Endodermal cell (in vitro differentiated cells): Measurements from ENCODE around the gene NAXE. TPM values are rescaled to one million over a fixed set of nuclear protein-coding genes. Genes with fewer than 3 reads are reported as not detected.
"Not testable (repeated sequence)": the region's sequence is repeated elsewhere in the genome, so short reads cannot be mapped to it uniquely, and the experiment has no call there.

ENCODE experiments used
- DNase-seq: peaks from one replicate; pipeline ENCODE4 v3.0.0-alpha.2; 2017
- H3K27ac ChIP-seq: 2 replicates; pipeline ENCODE4 v1.5.1; 2013; ENCODE audit warnings: mild to moderate bottlenecking, low read depth, low read length, moderate library complexity
- H3K27me3 ChIP-seq: 2 replicates; pipeline ENCODE4 v1.6.1; 2013; ENCODE audit warnings: mild to moderate bottlenecking, low read length, moderate library complexity; ENCODE audit not compliant: insufficient read depth, control insufficient read depth, poor library complexity, severe bottlenecking
- H3K36me3 ChIP-seq: 2 replicates; pipeline ENCODE4 v1.7.0; 2013; ENCODE audit warnings: mild to moderate bottlenecking, low read length, moderate library complexity; ENCODE audit not compliant: control insufficient read depth, insufficient read depth
- H3K4me1 ChIP-seq: one replicate; pipeline ENCODE4 v1.7.0; 2013; ENCODE audit warnings: low read length; ENCODE audit not compliant: control insufficient read depth, insufficient read depth
- H3K4me3 ChIP-seq: 2 replicates; pipeline ENCODE4 v1.5.1; 2013; ENCODE audit warnings: mild to moderate bottlenecking, low read length, moderate library complexity
- H3K9ac ChIP-seq: 2 replicates; pipeline ENCODE4 v1.6.1; 2013; ENCODE audit warnings: mild to moderate bottlenecking, low read length, moderate library complexity; ENCODE audit not compliant: poor library complexity, severe bottlenecking; ENCODE audit errors: extremely low read depth
- H3K9me3 ChIP-seq: 2 replicates; pipeline ENCODE4 v1.6.1; 2013; ENCODE audit warnings: mild to moderate bottlenecking, low read length, moderate library complexity; ENCODE audit not compliant: control insufficient read depth
- H3K27ac Mint-ChIP-seq: 2 replicates; pipeline ENCODE4 v1.8.0; 2020; ENCODE audit warnings: mixed read lengths
- H3K27me3 Mint-ChIP-seq: 2 replicates; pipeline ENCODE4 v1.8.0; 2021; ENCODE audit warnings: mild to moderate bottlenecking, mixed read lengths; ENCODE audit not compliant: insufficient read depth
- H3K36me3 Mint-ChIP-seq: 2 replicates; pipeline ENCODE4 v1.8.0; 2020; ENCODE audit warnings: low read depth, mixed read lengths
- H3K4me1 Mint-ChIP-seq: 2 replicates; pipeline ENCODE4 v1.8.0; 2020; ENCODE audit warnings: mixed read lengths
- H3K4me3 Mint-ChIP-seq: 2 replicates; pipeline ENCODE4 v1.8.0; 2020; ENCODE audit warnings: mild to moderate bottlenecking, moderate library complexity, mixed read lengths
- H3K9me3 Mint-ChIP-seq: 2 replicates; pipeline ENCODE4 v1.8.0; 2020; ENCODE audit warnings: mild to moderate bottlenecking, mixed read lengths
- WGBS, 2 experiments: methylation state at CpG; one replicate each; pipeline versions ENCODE4 v1.1.5 to v1.1.7; 2013; ENCODE audit warnings: missing lambda C conversion rate in 2 of 2, mixed read lengths in 1 of 2; ENCODE audit not compliant: insufficient coverage in 1 of 2, insufficient read length in 1 of 2; 5-methylcytosine and 5-hydroxymethylcytosine counted together
- total RNA-seq, 2 donors: library from RNA; stranded (reverse); fragmentation: NEBNext Ultra II Directional in 1 of 2; extraction: Animal tissue kit (Norgen Biotek cat#: 25700) in 1 of 2; gene quantifications; 2 replicates in 1 of 2; 3 replicates in 1 of 2; pipeline ENCODE4 v1.2.1, GENCODE V29; 2021
- TF ChIP-seq, protein P1 (sequence below): fragments of 200-600 bp; sonication (generic); conservative IDR thresholded peaks from 2 replicates; pipeline ENCODE4 v1.5.0; 2021; ENCODE audit warnings: antibody characterized with exemption, mild to moderate bottlenecking

Gene NAXE
- total RNA-seq, 2 donors from 2014 or later, result 96.0 to 129 TPM

DNA sequence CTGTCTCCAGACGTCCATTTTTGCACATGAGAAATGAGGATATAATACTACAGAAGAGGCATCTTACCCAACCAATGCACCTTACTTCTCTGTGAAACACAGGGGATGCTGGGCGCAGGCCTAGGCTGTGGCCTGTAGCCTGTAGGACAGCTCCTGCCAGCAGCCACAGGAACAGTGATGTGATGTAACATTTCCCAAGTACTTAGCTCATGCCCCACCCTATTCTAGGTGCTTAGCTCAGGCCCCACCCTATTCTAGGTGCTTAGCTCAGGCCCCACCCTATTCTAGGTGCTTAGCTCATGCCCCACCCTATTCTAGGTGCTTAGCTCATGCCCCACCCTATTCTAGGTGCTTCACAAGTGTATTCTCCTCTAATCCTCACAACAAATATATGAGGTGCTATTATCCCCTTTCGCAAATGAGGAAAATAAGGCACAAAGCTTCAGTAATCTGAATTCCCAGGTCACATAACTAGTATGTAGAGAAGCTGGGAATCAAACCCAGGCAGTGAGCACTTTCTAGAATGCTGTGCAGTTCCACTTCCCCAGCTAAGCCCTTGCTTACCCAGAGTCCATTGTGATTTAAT is 4.6 kb upstream of the NAXE start:
- H3K9me3 Mint-ChIP-seq, result no peaks in the 10 kb centered on the region
- H3K27ac ChIP-seq, result no peak overlapping the region
- 85 to 96% methylated on average over 3 of the region's 3 CpGs for WGBS, 2 experiments
- no peaks in the 10 kb centered on the region for H3K9me3 ChIP-seq
- no peaks in the 10 kb centered on the region for H3K36me3 ChIP-seq
- no peaks in the 10 kb centered on the region for H3K36me3 Mint-ChIP-seq
- H3K4me3 Mint-ChIP-seq, result no peak overlapping the region
- no peaks in the 10 kb centered on the region for H3K27me3 ChIP-seq
- H3K9ac ChIP-seq, result no peak overlapping the region
- TF ChIP-seq, protein P1, sequence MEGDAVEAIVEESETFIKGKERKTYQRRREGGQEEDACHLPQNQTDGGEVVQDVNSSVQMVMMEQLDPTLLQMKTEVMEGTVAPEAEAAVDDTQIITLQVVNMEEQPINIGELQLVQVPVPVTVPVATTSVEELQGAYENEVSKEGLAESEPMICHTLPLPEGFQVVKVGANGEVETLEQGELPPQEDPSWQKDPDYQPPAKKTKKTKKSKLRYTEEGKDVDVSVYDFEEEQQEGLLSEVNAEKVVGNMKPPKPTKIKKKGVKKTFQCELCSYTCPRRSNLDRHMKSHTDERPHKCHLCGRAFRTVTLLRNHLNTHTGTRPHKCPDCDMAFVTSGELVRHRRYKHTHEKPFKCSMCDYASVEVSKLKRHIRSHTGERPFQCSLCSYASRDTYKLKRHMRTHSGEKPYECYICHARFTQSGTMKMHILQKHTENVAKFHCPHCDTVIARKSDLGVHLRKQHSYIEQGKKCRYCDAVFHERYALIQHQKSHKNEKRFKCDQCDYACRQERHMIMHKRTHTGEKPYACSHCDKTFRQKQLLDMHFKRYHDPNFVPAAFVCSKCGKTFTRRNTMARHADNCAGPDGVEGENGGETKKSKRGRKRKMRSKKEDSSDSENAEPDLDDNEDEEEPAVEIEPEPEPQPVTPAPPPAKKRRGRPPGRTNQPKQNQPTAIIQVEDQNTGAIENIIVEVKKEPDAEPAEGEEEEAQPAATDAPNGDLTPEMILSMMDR, result no peak
- no peaks in the 10 kb centered on the region for H3K4me1 ChIP-seq
- no peak overlapping the region for H3K4me3 ChIP-seq
- peaks cover 7% of the 10 kb centered on the region for H3K27me3 Mint-ChIP-seq
- H3K4me1 Mint-ChIP-seq, result peaks cover 10% of the 10 kb centered on the region
- H3K27ac Mint-ChIP-seq, result no peak overlapping the region
- no peak for DNase-seq

DNA sequence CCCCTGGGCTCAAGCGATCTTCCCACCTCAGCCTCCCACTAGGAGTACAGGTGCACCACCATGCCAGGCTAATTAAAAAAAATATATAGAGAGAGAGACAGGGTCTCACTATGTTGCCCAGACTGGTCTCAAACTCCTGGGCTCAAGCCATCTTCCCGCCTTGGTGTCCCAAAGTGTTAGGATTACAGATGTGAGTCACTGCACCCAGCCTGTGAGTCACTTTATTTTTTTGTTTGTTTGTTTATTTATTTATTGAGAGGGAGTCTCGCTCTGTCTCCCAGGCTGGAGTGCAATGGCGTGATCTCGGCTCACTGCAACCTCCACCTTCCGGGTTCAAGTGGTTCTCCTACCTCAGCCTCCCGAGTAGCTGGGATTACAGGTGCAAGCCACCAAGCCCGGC is 3.6 kb upstream of the NAXE start:
- H3K9me3 Mint-ChIP-seq, H3K27me3 Mint-ChIP-seq, H3K4me3 ChIP-seq, H3K36me3 ChIP-seq, H3K36me3 Mint-ChIP-seq, H3K27me3 ChIP-seq, H3K27ac Mint-ChIP-seq, DNase-seq, H3K27ac ChIP-seq, H3K9ac ChIP-seq, H3K4me3 Mint-ChIP-seq, H3K9me3 ChIP-seq, H3K4me1 ChIP-seq: not testable (repeated sequence)
- H3K4me1 Mint-ChIP-seq, result peaks cover 13% of the 10 kb centered on the region
- 94 to 95% methylated on average over 3 to 8 of the region's 8 CpGs for WGBS, 2 experiments

DNA sequence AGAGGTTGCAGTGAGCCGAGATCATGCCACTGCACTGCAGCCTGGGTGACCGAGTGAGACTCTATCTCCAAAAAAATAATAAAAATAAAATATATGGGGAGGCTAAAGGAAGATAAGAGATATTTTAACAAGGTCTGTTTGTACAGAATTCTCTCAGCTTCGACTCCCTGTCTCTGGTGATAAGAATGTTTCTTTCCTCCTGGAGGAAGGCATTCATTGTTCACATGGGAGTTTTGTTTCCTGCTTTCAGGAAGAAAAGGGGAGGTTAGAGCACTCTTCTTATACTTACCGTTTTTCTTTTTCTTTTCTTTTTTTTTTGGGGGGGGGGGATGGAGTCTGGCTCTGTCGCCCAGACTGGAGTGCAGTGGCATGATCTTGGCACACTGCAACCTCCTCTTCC is 2.0 kb upstream of the NAXE start:
- TF ChIP-seq, protein P1, result no peak
- H3K9ac ChIP-seq, result no peak overlapping the region
- H3K36me3 ChIP-seq, result peaks cover 12% of the 10 kb centered on the region
- Mint-ChIP-seq H3K27ac (no peak overlapping the region), H3K27me3 (peaks cover 7% of the 10 kb centered on the region), H3K9me3 (no peaks in the 10 kb centered on the region), H3K36me3 (peaks cover 10% of the 10 kb centered on the region), H3K4me3 (no peak overlapping the region), H3K4me1 (peaks cover 10% of the 10 kb centered on the region)
- no peaks in the 10 kb centered on the region for H3K4me1 ChIP-seq
- no peak overlapping the region for H3K4me3 ChIP-seq
- no peak overlapping the region for H3K27ac ChIP-seq
- no peaks in the 10 kb centered on the region for H3K9me3 ChIP-seq
- no peaks in the 10 kb centered on the region for H3K27me3 ChIP-seq
- DNase-seq, result no peak
- 84 to 100% methylated on average over 1 to 3 of the region's 5 CpGs for WGBS, 2 experiments
